DMS53 treated with DMSO at 0.1 percent for 48 hours (cell line): ENCODE results near the gene ZNF608.

Experiments used
- DNase-seq: peaks from one replicate; lab custom pipeline; 2025; ENCODE audit not compliant: unreplicated experiment; lab: John Stamatoyannopoulos, UW

ZNF608 gene

DNA sequence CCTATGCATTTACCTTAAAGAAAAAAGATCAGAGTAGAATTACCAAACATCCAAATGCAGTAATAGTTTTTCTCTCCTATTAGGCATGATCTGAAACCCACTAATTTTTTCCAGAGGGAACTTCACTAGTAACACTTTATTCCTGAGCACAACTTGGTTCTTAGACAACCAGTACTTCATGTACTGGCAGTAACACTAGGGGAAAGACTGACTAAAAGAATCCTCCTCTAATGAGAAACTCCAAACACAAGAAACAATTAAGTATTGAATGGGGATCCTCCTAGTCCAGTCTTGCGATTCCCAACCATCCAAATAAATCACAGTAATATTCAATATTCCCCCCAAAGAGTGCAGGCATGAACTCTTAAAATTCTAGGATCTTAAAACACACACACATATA is 48.9 kb downstream of the ZNF608 start:
- no peak for DNase-seq

DNA sequence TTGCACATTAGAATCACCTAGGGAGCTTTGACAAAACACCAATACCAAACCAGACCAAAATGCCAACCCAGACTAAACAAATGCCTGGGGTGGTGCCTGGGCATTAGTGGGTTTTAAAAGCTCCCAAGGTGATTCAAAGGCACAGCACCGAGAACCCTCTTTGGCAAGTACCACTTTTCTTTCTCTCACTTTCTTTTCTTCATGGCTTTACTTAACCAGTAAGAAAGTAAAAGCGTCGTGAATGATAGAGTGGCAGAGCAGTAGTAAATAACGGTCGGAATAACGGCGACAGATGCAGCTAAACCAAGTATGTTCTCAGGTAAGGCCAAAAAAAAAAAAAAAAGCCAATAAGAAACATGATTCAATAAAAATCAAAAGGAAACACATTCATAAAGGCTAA is 49.5 kb downstream of the ZNF608 start:
- DNase-seq = no peak
